ENCODE data around the gene LDB2. TPM values are rescaled to one million over a fixed set of nuclear protein-coding genes. Genes with fewer than 3 reads are reported as not detected.

Gene LDB2
- total and polyA plus RNA-seq, 7 donors: 7.0 to 18.9 (median 10.1) TPM

- TF ChIP-seq CTCF (IDR thresholded peaks at IDR 0.05): no peak
- 42 to 44% (median 43%) methylated on average over 7 of the region's 7 CpGs for WGBS, 3 donors
- Histone ChIP-seq H3K36me3 (ENCODE audit: insufficient read depth in 1 of 2, low read depth in 1 of 2) (no peaks in the 10 kb centered on the region), H3K9me3 (no peaks in the 10 kb centered on the region), H3K27me3 (ENCODE audit: insufficient read depth in 3 of 3, low read length in 2 of 3) (no peaks in the 10 kb centered on the region), H3K27ac (no peak overlapping the region), H3K4me1 (no peaks in the 10 kb centered on the region), H3K4me3 (no peak overlapping the region)
- DNase-seq: no peak
- intact Hi-C loops (cut with DNase I): no loop called here
- no peak for ATAC-seq
These were observed 169.1 kb downstream of the LDB2 start for GRCh38 chr4:16729336-16729735.

GRCh38 chr4:16728849-16729248 is 169.6 kb downstream of the LDB2 start:
- no peak for ATAC-seq
- Histone ChIP-seq H3K9me3 (no peaks in the 10 kb centered on the region), H3K36me3 (ENCODE audit: insufficient read depth in 1 of 2, low read depth in 1 of 2) (no peaks in the 10 kb centered on the region), H3K4me3 (no peak overlapping the region), H3K27me3 (ENCODE audit: insufficient read depth in 3 of 3, low read length in 2 of 3) (no peaks in the 10 kb centered on the region), H3K27ac (no peak overlapping the region), H3K4me1 (no peaks in the 10 kb centered on the region)
- WGBS, 3 donors: 56 to 67% (median 58%) methylated on average over 2 of the region's 2 CpGs
- intact Hi-C loops (cut with DNase I): no loop called here
- no peak for DNase-seq
- no peak for TF ChIP-seq CTCF (IDR thresholded peaks at IDR 0.05)

GRCh38 chr4:16728111-16728510 is 170.3 kb downstream of the LDB2 start:
- no peaks in the 10 kb centered on the region for H3K4me1 ChIP-seq
- H3K27ac ChIP-seq: no peak overlapping the region
- ATAC-seq: no peak
- no peak overlapping the region for H3K4me3 ChIP-seq
- TF ChIP-seq CTCF (IDR thresholded peaks at IDR 0.05): no peak
- H3K36me3 ChIP-seq (ENCODE audit: insufficient read depth in 1 of 2, low read depth in 1 of 2): no peaks in the 10 kb centered on the region
- intact Hi-C loops (cut with DNase I): no loop called here
- no peak for DNase-seq
- no peaks in the 10 kb centered on the region for H3K9me3 ChIP-seq
- H3K27me3 ChIP-seq (ENCODE audit: insufficient read depth in 3 of 3, low read length in 2 of 3): no peaks in the 10 kb centered on the region

GRCh38 chr4:16727218-16727617 is 171.2 kb downstream of the LDB2 start:
- 81 to 90% (median 86%) methylated on average over 6 of the region's 6 CpGs for WGBS, 3 donors
- H3K27me3 ChIP-seq (ENCODE audit: insufficient read depth in 3 of 3, low read length in 2 of 3): no peaks in the 10 kb centered on the region
- H3K36me3 ChIP-seq (ENCODE audit: insufficient read depth in 1 of 2, low read depth in 1 of 2): no peaks in the 10 kb centered on the region
- ATAC-seq (no peak), DNase-seq (no peak)
- no peaks in the 10 kb centered on the region for H3K4me1 ChIP-seq
- TF ChIP-seq CTCF (IDR thresholded peaks at IDR 0.05): no peak
- no peak overlapping the region for H3K4me3 ChIP-seq
- no peak overlapping the region for H3K27ac ChIP-seq
- intact Hi-C loops (cut with DNase I): no loop called here
- H3K9me3 ChIP-seq: no peaks in the 10 kb centered on the region

GRCh38 chr4:16726368-16727050 is 171.9 kb downstream of the LDB2 start:
- 86 to 92% (median 88%) methylated on average over 8 of the region's 8 CpGs for WGBS, 3 donors
- H3K27ac ChIP-seq: no peak overlapping the region
- intact Hi-C loops (cut with DNase I): no loop called here
- no peak for DNase-seq
- H3K36me3 ChIP-seq (ENCODE audit: insufficient read depth in 1 of 2, low read depth in 1 of 2): no peaks in the 10 kb centered on the region
- H3K4me3 ChIP-seq: no peak overlapping the region
- ATAC-seq: no peak
- TF ChIP-seq CTCF (IDR thresholded peaks at IDR 0.05): no peak
- no peaks in the 10 kb centered on the region for H3K27me3 ChIP-seq (ENCODE audit: insufficient read depth in 3 of 3, low read length in 2 of 3)
- no peaks in the 10 kb centered on the region for H3K4me1 ChIP-seq
- H3K9me3 ChIP-seq: no peaks in the 10 kb centered on the region

Measured in psoas muscle (tissue), 8 donors.